DND-41 (cell line): Measurements from ENCODE around the gene ZDHHC14.

ENCODE experiments used
- CTCF ChIP-seq: IDR thresholded peaks from 2 replicates; pipeline ENCODE4 v1.5.1; 2012; ENCODE audit warnings: borderline replicate concordance, low read length, moderate library complexity, mild to moderate bottlenecking; ENCODE audit not compliant: poor library complexity, severe bottlenecking; ENCODE audit errors: extremely low read depth
- EZH2 ChIP-seq: IDR thresholded peaks from 3 replicates; pipeline ENCODE4 v1.6.1; 2012; ENCODE audit warnings: borderline replicate concordance, low read depth, mild to moderate bottlenecking, moderate library complexity, low read length, inconsistent platforms; ENCODE audit not compliant: severe bottlenecking

GRCh38 chr6:157424491-157425020 is 43.6 kb downstream of the ZDHHC14 start:
- TF ChIP-seq EZH2 (no peak), CTCF (no peak)
